A549 (cell line): ENCODE measurements around the gene SART3. TPM values are rescaled to one million over a fixed set of nuclear protein-coding genes. Genes with fewer than 3 reads are reported as not detected.

Experiments used
- ATAC-seq, 2 experiments: fragments of 200-7000 bp in 1 of 2; fragments of >200 bp in 1 of 2; cut with Nextera tagmentation in 1 of 2; cut with Tn5 transposase in 1 of 2; 3 replicates each; pipeline versions ENCODE4 v1.8.0 to v1.9.1; 2018 to 2020; ENCODE audit warnings: mild to moderate bottlenecking in 1 of 2, moderate library complexity in 1 of 2
- CTCF ChIA-PET: fragments of 300-600 bp; sonication (Branson Sonifier 250); formaldehyde crosslinking; extraction: SDS; loops from one replicate; lab custom pipeline; 2021; ENCODE audit warnings: antibody characterized with exemption, inconsistent platforms; lab: Yijun Ruan, JAX
- POLR2A ChIA-PET: fragments of 350-600 bp; formaldehyde crosslinking; extraction: SDS; loops from one replicate; lab custom pipeline; 2021; ENCODE audit warnings: antibody characterized with exemption, inconsistent platforms; lab: Yijun Ruan, JAX
- DNase-seq, 2 experiments: peaks; one replicate each; pipeline versions ENCODE4 v3.0.0 to v3.0.0-alpha.2; 2011 to 2016; ENCODE audit warnings: low read depth in 1 of 2, low spot score in 1 of 2
- FAIRE-seq: peaks from 2 replicates; lab custom pipeline; 2011; peaks lifted over from hg19 to GRCh38; lab: Jason Lieb, UNC
- H3K27ac ChIP-seq, 2 experiments: fragments of >200 bp; sonication (Bioruptor Twin); formaldehyde crosslinking; 3 replicates each; pipeline ENCODE4 v1.5.1; 2016 to 2017
- H3K4me1 ChIP-seq: fragments of >200 bp; sonication (Bioruptor Twin); formaldehyde crosslinking; 3 replicates; pipeline ENCODE4 v1.6.1; 2016
- H3K4me2 ChIP-seq: fragments of >200 bp; sonication (Bioruptor Twin); formaldehyde crosslinking; 3 replicates; pipeline ENCODE4 v1.6.1; 2016
- H3K4me3 ChIP-seq: fragments of >200 bp; sonication (Bioruptor Twin); formaldehyde crosslinking; 3 replicates; pipeline ENCODE4 v1.5.1; 2016
- H3K9me3 ChIP-seq: fragments of >200 bp; sonication (Bioruptor Twin); formaldehyde crosslinking; 3 replicates; pipeline ENCODE4 v1.6.1; 2016
- CBX2 ChIP-seq: fragments of 200-600 bp; sonication (generic); IDR thresholded peaks from 2 replicates; pipeline ENCODE4 v1.6.1; 2016; ENCODE audit warnings: low read depth, mild to moderate bottlenecking, borderline replicate concordance
- CHD2 ChIP-seq: fragments of 150-350 bp; IDR thresholded peaks from 2 replicates; pipeline ENCODE4 v1.6.1; 2014; ENCODE audit warnings: low read length; ENCODE audit not compliant: partially characterized antibody
- FOSL2 ChIP-seq, 2 experiments: fragments of 450-650 bp in 1 of 2; fragments of >200 bp in 1 of 2; sonication (Bioruptor Twin) in 1 of 2; formaldehyde crosslinking; IDR thresholded peaks; 2 replicates each; pipeline versions ENCODE4 v1.5.0 to v1.6.1; 2016 to 2020; ENCODE audit warnings: mild to moderate bottlenecking in 1 of 2, moderate library complexity in 1 of 2
- FOXS1 ChIP-seq: fragments of 250-450 bp; sonication (Bioruptor Pico); IDR thresholded peaks from 2 replicates; pipeline ENCODE4 v1.5.0; 2020; ENCODE audit warnings: mild to moderate bottlenecking, moderate library complexity
- GATA3 ChIP-seq: IDR thresholded peaks from 2 replicates; pipeline ENCODE4 v1.6.1; 2012; ENCODE audit warnings: borderline replicate concordance
- HEYL ChIP-seq: fragments of 250-450 bp; sonication (Bioruptor Pico); IDR thresholded peaks from 2 replicates; pipeline ENCODE4 v1.8.0; 2021; ENCODE audit warnings: mild to moderate bottlenecking, moderate library complexity
- HOXA7 ChIP-seq: fragments of 250-450 bp; sonication (Bioruptor Pico); IDR thresholded peaks from 2 replicates; pipeline ENCODE4 v1.5.0; 2020; ENCODE audit warnings: mild to moderate bottlenecking, moderate library complexity
- HOXB5 ChIP-seq: fragments of 250-450 bp; sonication (Bioruptor Pico); IDR thresholded peaks from 2 replicates; pipeline ENCODE4 v1.5.0; 2020; ENCODE audit warnings: mild to moderate bottlenecking, moderate library complexity
- MAZ ChIP-seq: fragments of 150-350 bp; IDR thresholded peaks from 2 replicates; pipeline ENCODE4 v1.6.1; 2014; ENCODE audit warnings: antibody characterized with exemption, low read depth, low read length, borderline replicate concordance
- NFE2L2 ChIP-seq: fragments of 150-350 bp; conservative IDR thresholded peaks from 2 replicates; pipeline ENCODE4 v1.6.1; 2014; ENCODE audit warnings: low read length
- NPAS2 ChIP-seq: fragments of 250-450 bp; sonication (Bioruptor Pico); IDR thresholded peaks from 2 replicates; pipeline ENCODE4 v1.8.0; 2022; ENCODE audit warnings: mild to moderate bottlenecking, moderate library complexity, borderline replicate concordance
- PHF8 ChIP-seq: fragments of 200-600 bp; sonication (generic); IDR thresholded peaks from 2 replicates; pipeline ENCODE4 v1.6.1; 2016; ENCODE audit warnings: low read depth, mild to moderate bottlenecking, antibody characterized with exemption, moderate library complexity, borderline replicate concordance
- RAD21 ChIP-seq, 2 experiments: fragments of >200 bp in 1 of 2; sonication (Bioruptor Twin) in 1 of 2; formaldehyde crosslinking in 1 of 2; IDR thresholded peaks in 1 of 2; conservative IDR thresholded peaks in 1 of 2; 2 replicates in 1 of 2; 3 replicates in 1 of 2; pipeline ENCODE4 v1.6.1; 2012 to 2018; ENCODE audit warnings: inconsistent platforms in 1 of 2
- RARB ChIP-seq: fragments of 250-450 bp; sonication (Bioruptor Pico); IDR thresholded peaks from 2 replicates; pipeline ENCODE4 v1.8.0; 2021; ENCODE audit warnings: mild to moderate bottlenecking, moderate library complexity
- SMC3 ChIP-seq: fragments of >200 bp; sonication (Bioruptor Twin); formaldehyde crosslinking; IDR thresholded peaks from 3 replicates; pipeline ENCODE4 v1.6.1; 2018; ENCODE audit warnings: inconsistent platforms
- TFCP2L1 ChIP-seq: fragments of 250-450 bp; sonication (Bioruptor Pico); IDR thresholded peaks from 2 replicates; pipeline ENCODE4 v1.5.0; 2021; ENCODE audit warnings: mild to moderate bottlenecking
- ZFP36 ChIP-seq: fragments of 450-650 bp; IDR thresholded peaks from 2 replicates; pipeline ENCODE4 v1.6.1; 2014; ENCODE audit warnings: borderline replicate concordance; ENCODE audit not compliant: partially characterized antibody
- ZNF302 ChIP-seq: fragments of 250-450 bp; sonication (Bioruptor Pico); IDR thresholded peaks from 2 replicates; pipeline ENCODE4 v1.9.0; 2021; ENCODE audit warnings: inconsistent platforms, mild to moderate bottlenecking, moderate library complexity
- ZSCAN20 ChIP-seq: fragments of 250-450 bp; sonication (Bioruptor Pico); IDR thresholded peaks from 2 replicates; pipeline ENCODE4 v1.8.0; 2022; ENCODE audit warnings: mild to moderate bottlenecking, moderate library complexity
- WGBS: methylation state at CpG from one replicate; pipeline ENCODE4 v1.1.6; 2017; ENCODE audit errors: missing lambda C conversion rate; 5-methylcytosine and 5-hydroxymethylcytosine counted together
- polyA plus RNA-seq, 4 experiments: library from polyadenylated mRNA; depleted of rRNA in 3 of 4; stranded (reverse); fragments of >200 nt; fragmentation: RNase III in 1 of 4; extraction: RNeasy Plus Mini Kit Qiagen cat#74134 plus additional on column Dnase treatment in 1 of 4; gene quantifications; 2 replicates in 3 of 4; 3 replicates in 1 of 4; pipeline ENCODE4 v1.2.3, GENCODE V29; 2011 to 2017
- TF ChIP-seq, protein P1 (sequence below): fragments of 250-450 bp; sonication (Bioruptor Pico); IDR thresholded peaks from 2 replicates; pipeline ENCODE4 v1.5.0; 2021; ENCODE audit warnings: mild to moderate bottlenecking, moderate library complexity, borderline replicate concordance

The SART3 gene
- polyA plus RNA-seq, 2 of the 4 experiments (the other 2 are of a cell fraction): 52.7 to 77.2 TPM

DNA sequence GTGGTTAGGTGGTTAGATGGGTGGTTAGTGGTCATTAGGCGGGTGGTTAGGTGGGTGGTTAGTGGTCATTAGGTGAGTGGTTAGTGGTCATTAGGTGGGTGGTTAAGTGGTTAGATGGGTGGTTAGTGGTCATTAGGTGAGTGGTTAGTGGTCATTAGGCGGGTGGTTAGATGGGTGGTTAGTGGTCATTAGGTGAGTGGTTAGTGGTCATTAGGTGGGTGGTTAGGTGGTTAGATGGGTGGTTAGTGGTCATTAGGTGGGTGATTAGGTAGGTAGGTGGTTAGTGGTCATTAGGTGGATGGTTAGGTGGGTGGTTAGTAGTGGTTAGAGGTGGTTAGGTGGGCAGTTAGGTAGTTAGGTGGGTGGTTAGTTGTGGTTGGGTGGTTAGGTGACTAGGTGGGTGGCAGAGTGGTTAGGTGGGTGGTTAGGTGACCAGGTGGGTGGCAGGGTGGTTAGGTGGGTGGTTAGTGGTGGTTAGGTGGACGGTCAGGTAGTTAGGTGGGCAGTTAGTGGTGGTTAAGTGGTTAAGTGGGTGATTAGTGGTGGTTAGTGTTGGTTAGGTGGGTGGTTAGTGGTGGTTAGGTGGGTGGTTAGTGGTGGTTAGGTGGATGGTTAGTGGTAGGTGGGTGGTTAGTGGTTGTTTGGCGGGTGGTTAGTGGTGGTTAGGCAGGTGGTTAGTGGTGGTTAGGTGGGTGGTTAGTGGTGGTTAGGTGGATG lies 44.9 kb upstream of the SART3 start (continued):
- TF ChIP-seq HEYL: no peak

DNA sequence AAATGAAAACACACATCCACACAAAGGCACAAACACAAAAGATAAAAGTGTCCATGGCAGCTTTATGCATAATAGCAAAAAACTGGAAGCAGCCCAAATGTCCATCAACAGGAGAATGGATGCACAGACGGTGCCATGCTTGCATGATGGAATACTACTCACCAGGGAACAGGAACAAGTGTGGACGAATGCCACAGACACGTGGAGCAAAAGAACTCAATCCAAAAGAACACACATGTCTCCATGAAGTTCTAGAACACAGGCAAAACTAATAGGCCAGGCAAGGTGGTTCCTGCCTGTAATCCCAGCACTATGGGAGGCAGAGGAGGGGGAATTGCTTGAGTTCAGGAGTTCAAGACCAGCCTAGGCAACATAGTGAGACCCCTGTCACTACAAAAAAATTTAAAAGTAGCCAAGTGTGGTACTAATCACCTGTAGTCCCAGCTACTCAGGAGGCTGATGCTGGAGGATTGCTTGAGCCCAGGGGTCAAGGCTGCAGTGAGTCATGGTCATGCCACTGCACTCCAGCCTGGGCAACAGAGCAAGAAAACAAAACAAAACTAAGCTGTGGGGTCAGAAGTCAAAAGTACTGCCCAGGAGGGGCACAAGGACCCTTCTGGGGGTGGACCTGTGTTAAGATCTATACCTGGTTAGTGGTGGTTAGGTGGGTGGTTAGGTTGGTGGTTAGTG lies 44.2 kb upstream of the SART3 start:
- CTCF ChIA-PET: interaction anchor here (1.7 to 20.7 kb wide), 3 partner anchors 9 to 38 kb away, joined by 5 to 533 read pairs (median 166); partner anchors contain the start of genes ISCU and SART3
- POLR2A ChIA-PET: no interaction called here
- no peak overlapping the region for H3K4me3 ChIP-seq
- WGBS: 43% methylated on average over 3 of the region's 3 CpGs
- no peaks in the 10 kb centered on the region for H3K4me1 ChIP-seq
- ATAC-seq: peak in 1 of 2 experiments; percentile 21; a peak in 1 of 6 replicates
- TF ChIP-seq FOSL2 (IDR thresholded peaks at IDR 0.05): no peak
- TF ChIP-seq FOSL2 (CRISPR knock-in tag; IDR thresholded peaks at IDR 0.05): peak; percentile 43; the same call in 1 of the 2 replicates
- TF ChIP-seq NFE2L2: no peak
- no peak overlapping the region for H3K27ac ChIP-seq
- H3K9me3 ChIP-seq: no peaks in the 10 kb centered on the region
- no peak for FAIRE-seq
- DNase-seq: no peak
- no peak overlapping the region for H3K4me2 ChIP-seq

DNA sequence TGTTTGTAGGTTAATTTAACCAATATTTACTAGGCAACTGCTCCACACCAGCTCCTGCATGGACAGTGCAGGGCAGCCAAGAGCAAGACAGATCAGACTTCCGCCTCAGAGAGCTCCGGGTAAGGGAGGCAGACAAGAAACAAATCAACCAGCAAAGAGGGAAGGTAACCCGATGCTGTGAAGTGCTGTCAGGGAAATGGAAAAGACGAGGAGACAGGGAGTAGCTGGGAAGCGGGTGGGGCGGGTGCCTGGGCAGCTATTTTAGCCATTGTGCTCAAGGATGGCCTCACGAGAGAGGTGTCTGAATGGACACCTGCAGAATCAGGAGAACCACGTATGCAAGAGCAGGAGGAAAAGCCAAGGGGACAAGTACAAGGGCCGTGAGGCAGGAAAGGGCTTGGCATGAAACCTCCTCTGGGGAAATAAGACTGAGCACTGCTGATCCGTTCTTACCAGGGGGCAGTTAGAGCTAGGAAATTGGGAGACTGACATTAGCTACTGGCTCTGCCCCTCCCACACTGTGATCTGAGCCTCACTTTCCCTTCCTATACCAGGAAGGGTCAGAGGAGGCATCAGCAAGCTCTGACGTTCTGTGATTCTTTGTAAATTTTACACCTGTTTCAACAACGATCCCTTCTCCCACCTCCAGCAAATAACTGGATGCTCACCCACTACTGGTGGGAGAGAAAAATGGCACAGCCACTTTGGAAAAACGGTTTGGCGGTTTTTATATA lies 43.4 kb upstream of the SART3 start:
- Histone ChIP-seq H3K4me2 (no peak overlapping the region), H3K4me3 (no peak overlapping the region), H3K4me1 (no peaks in the 10 kb centered on the region), H3K9me3 (no peaks in the 10 kb centered on the region), H3K27ac (no peak overlapping the region)
- 49% methylated on average over 14 of the region's 14 CpGs for WGBS
- TF ChIP-seq HOXB5 (CRISPR knock-in tag) (no peak), NPAS2 (no peak), MAZ (no peak), HOXA7 (no peak), RAD21 (conservative IDR thresholded peaks at IDR 0.05 in 1 of 2, IDR thresholded peaks at IDR 0.05 in 1 of 2) (no peak)
- ATAC-seq (peak in 1 of 2 experiments; percentile 23; a peak in 3 of 6 replicates), FAIRE-seq (no peak), DNase-seq (no peak)
- ChIA-PET POLR2A (no interaction called here), CTCF (interaction anchor here (1.7 to 20.7 kb wide), 3 partner anchors 10 to 37 kb away, joined by 5 to 533 read pairs (median 166); partner anchors contain the start of genes ISCU and SART3)

DNA sequence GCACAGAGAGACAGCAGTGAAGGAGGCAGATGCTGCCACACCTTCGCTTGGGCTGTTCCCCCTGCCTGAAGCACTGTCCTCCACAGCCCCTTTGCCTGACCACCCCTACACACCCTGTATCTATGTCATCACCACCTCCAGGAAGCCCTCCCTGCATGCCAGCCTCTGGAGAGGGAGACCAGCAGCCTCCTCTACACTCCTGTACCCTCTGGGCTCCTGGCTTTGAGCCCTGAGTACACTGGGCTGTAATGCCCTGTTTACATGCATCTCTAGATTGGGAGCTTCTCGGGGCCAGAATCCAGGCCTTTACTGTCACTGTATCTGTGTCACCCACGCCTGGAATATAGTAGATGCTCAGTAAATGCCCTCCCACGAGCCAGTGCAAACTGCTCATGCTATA lies 42.8 kb upstream of the SART3 start:
- WGBS: 45% methylated on average over 4 of the region's 4 CpGs
- H3K4me1 ChIP-seq: no peaks in the 10 kb centered on the region
- no peak overlapping the region for H3K4me2 ChIP-seq
- DNase-seq (no peak), FAIRE-seq (no peak), ATAC-seq (no peak)
- no peaks in the 10 kb centered on the region for H3K9me3 ChIP-seq
- no peak for TF ChIP-seq SMC3
- no peak for TF ChIP-seq MAZ
- peak; percentile 74 for TF ChIP-seq ZFP36
- ChIA-PET POLR2A (no interaction called here), CTCF (interaction anchor here (1.0 to 20.7 kb wide), 4 partner anchors 10 to 36 kb away, joined by 3 to 533 read pairs (median 86); partner anchors contain the start of genes ISCU and SART3)
- H3K27ac ChIP-seq: no peak overlapping the region
- no peak overlapping the region for H3K4me3 ChIP-seq

DNA sequence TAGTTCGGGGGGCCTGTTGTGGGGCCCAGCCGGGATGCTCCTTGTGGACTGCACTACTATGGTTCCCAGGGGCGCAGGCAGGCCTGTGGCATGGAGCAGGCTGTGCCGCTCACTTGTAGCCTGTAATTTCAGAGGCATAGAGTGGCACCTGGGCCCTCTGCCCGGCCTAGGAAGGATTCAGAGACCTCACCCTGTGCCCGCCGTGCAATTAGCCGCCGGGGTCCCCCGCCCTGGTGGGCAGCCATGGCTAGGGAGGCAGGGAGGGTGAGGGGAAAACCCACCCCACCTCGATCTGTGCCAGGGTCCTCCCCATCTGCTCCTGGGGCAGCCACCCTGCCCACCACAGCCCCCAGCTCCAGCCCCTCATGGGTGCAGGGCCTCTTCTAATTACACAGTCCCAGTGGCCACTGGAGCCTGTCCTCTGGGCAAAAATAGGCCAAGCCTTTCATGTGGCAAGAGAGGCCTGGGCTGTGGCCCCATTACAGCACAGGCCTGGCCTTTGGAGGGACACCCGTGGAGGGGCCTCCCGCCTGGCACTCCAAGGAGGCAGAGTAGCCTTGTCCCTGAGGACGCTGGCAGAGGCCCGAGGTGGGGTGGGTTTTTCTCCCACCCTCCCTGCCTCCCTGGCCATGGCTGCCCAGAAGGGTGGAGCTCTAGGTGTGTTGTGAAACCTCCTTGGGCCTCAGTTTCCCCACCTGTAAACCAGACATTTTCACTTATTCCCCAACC lies 42.2 kb upstream of the SART3 start:
- no peak for ATAC-seq
- Histone ChIP-seq H3K27ac (no peak overlapping the region), H3K4me2 (no peak overlapping the region), H3K9me3 (no peaks in the 10 kb centered on the region), H3K4me3 (no peak overlapping the region), H3K4me1 (no peaks in the 10 kb centered on the region)
- POLR2A ChIA-PET: no interaction called here
- no peak for FAIRE-seq
- WGBS: 76% methylated on average over 13 of the region's 15 CpGs
- CTCF ChIA-PET: interaction anchor here (1.0 to 20.7 kb wide), 4 partner anchors 11 to 36 kb away, joined by 3 to 533 read pairs (median 86); partner anchors contain the start of genes ISCU and SART3
- TF ChIP-seq ZFP36: no peak
- TF ChIP-seq ZSCAN20 (CRISPR knock-in tag): no peak
- TF ChIP-seq TFCP2L1 (CRISPR knock-in tag): no peak
- TF ChIP-seq, protein P1, sequence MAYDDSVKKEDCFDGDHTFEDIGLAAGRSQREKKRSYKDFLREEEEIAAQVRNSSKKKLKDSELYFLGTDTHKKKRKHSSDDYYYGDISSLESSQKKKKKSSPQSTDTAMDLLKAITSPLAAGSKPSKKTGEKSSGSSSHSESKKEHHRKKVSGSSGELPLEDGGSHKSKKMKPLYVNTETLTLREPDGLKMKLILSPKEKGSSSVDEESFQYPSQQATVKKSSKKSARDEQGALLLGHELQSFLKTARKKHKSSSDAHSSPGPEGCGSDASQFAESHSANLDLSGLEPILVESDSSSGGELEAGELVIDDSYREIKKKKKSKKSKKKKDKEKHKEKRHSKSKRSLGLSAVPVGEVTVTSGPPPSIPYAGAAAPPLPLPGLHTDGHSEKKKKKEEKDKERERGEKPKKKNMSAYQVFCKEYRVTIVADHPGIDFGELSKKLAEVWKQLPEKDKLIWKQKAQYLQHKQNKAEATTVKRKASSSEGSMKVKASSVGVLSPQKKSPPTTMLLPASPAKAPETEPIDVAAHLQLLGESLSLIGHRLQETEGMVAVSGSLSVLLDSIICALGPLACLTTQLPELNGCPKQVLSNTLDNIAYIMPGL: no peak
- TF ChIP-seq RARB: no peak
- TF ChIP-seq HOXB5 (CRISPR knock-in tag): no peak
- no peak for TF ChIP-seq ZNF302 (CRISPR knock-in tag)
- TF ChIP-seq GATA3: no peak
- no peak for TF ChIP-seq FOXS1 (CRISPR knock-in tag)
- no peak for TF ChIP-seq HOXA7
- no peak for TF ChIP-seq PHF8
- no peak for TF ChIP-seq NPAS2
- TF ChIP-seq CHD2: no peak
- TF ChIP-seq CBX2: no peak
- no peak for DNase-seq
